ENCODE data around the gene HOXD3. TPM values are rescaled to one million over a fixed set of nuclear protein-coding genes. Genes with fewer than 3 reads are reported as not detected.

The HOXD3 gene
- polyA plus RNA-seq, 1 donor (not counting 4 experiments of a cell fraction or from before 2014, with no cell fraction given), result not detected

GRCh38 chr2:176128172-176128981 lies 28.7 kb upstream of the HOXD3 start:
- DNase-seq (ENCODE audit: low read depth, low spot score) (no peak), FAIRE-seq (no peak)
- no peaks in the 10 kb centered on the region for H3K4me1 ChIP-seq (ENCODE audit: control insufficient read depth, extremely low read depth, insufficient read depth, low read length)
- H3K79me2 ChIP-seq (ENCODE audit: control insufficient read depth, insufficient read depth, low read length), result no peaks in the 10 kb centered on the region
- no peaks in the 10 kb centered on the region for H3K9me3 ChIP-seq (ENCODE audit: control insufficient read depth, low read depth, low read length)
- dilution Hi-C loops (cut with MboI; ENCODE audit: extremely low pct_ligation_motif_present, low sequenced_read_pairs), result no loop called here
- TF ChIP-seq EZH2 (IDR thresholded peaks at IDR 0.05; ENCODE audit: low read length) (peak; percentile 77), CTCF (optimal IDR thresholded peaks at IDR 0.05 in 1 of 3, IDR thresholded peaks at IDR 0.05 in 1 of 3, conservative IDR thresholded peaks at IDR 0.05 in 1 of 3; ENCODE audit: extremely low read depth in 1 of 3, insufficient read depth in 2 of 3, low read length in 3 of 3) (no peak)
- no peaks in the 10 kb centered on the region for H3K36me3 ChIP-seq (ENCODE audit: control insufficient read depth in 2 of 2, extremely low read depth in 1 of 2, insufficient read depth in 2 of 2, low read length in 2 of 2)
- no peak overlapping the region for H3K4me2 ChIP-seq (ENCODE audit: control insufficient read depth, extremely low read depth, insufficient read depth, low read depth, low read length)
- H3K27me3 ChIP-seq (ENCODE audit: control insufficient read depth, extremely low read depth, insufficient read depth, low read length), result peaks cover 94% of the 10 kb centered on the region
- no peak overlapping the region for H3K27ac ChIP-seq (ENCODE audit: control insufficient read depth, insufficient read depth, low read length)
- no peaks in the 10 kb centered on the region for H3K9me1 ChIP-seq (ENCODE audit: control insufficient read depth, extremely low read depth, insufficient read depth, low read length)
- no peak overlapping the region for H2AFZ ChIP-seq (ENCODE audit: control insufficient read depth, low read length)
- H3K4me3 ChIP-seq (ENCODE audit: control insufficient read depth in 2 of 3, extremely low read depth in 1 of 3, insufficient read depth in 2 of 3, low read depth in 1 of 3, low read length in 3 of 3), result no peak overlapping the region
- no peaks in the 10 kb centered on the region for H4K20me1 ChIP-seq (ENCODE audit: control insufficient read depth, extremely low read depth, insufficient read depth, low read length)
- no peak overlapping the region for H3K9ac ChIP-seq (ENCODE audit: control insufficient read depth, extremely low read depth, insufficient read depth, low read length)

- H3K4me3 ChIP-seq (ENCODE audit: control insufficient read depth in 2 of 3, extremely low read depth in 1 of 3, insufficient read depth in 2 of 3, low read depth in 1 of 3, low read length in 3 of 3), result peak within 1 kb of the TSS in 2 of 3 experiments; percentile 6 to 27
- H4K20me1 ChIP-seq (ENCODE audit: control insufficient read depth, extremely low read depth, insufficient read depth, low read length), result no peaks in the 10 kb centered on the region
- TF ChIP-seq CTCF (optimal IDR thresholded peaks at IDR 0.05 in 1 of 3, IDR thresholded peaks at IDR 0.05 in 1 of 3, conservative IDR thresholded peaks at IDR 0.05 in 1 of 3; ENCODE audit: extremely low read depth in 1 of 3, insufficient read depth in 2 of 3, low read length in 3 of 3) (no peak), EZH2 (IDR thresholded peaks at IDR 0.05; ENCODE audit: low read length) (peak; percentile 43)
- H3K4me2 ChIP-seq (ENCODE audit: control insufficient read depth, extremely low read depth, insufficient read depth, low read depth, low read length), result peak within 1 kb of the TSS; percentile 46
- H3K9me1 ChIP-seq (ENCODE audit: control insufficient read depth, extremely low read depth, insufficient read depth, low read length), result no peaks in the 10 kb centered on the region
- dilution Hi-C loops (cut with MboI; ENCODE audit: extremely low pct_ligation_motif_present, low sequenced_read_pairs), result no loop called here
- H3K4me1 ChIP-seq (ENCODE audit: control insufficient read depth, extremely low read depth, insufficient read depth, low read length), result no peaks in the 10 kb centered on the region
- H3K9ac ChIP-seq (ENCODE audit: control insufficient read depth, extremely low read depth, insufficient read depth, low read length), result no peak within 1 kb of the TSS
- peaks cover 93% of the 10 kb centered on the region for H3K27me3 ChIP-seq (ENCODE audit: control insufficient read depth, extremely low read depth, insufficient read depth, low read length)
- no peaks in the 10 kb centered on the region for H3K79me2 ChIP-seq (ENCODE audit: control insufficient read depth, insufficient read depth, low read length)
- H3K9me3 ChIP-seq (ENCODE audit: control insufficient read depth, low read depth, low read length), result no peaks in the 10 kb centered on the region
- no peak for DNase-seq (ENCODE audit: low read depth, low spot score)
- no peak for FAIRE-seq
- no peaks in the 10 kb centered on the region for H3K36me3 ChIP-seq (ENCODE audit: control insufficient read depth in 2 of 2, extremely low read depth in 1 of 2, insufficient read depth in 2 of 2, low read length in 2 of 2)
- no peak within 1 kb of the TSS for H2AFZ ChIP-seq (ENCODE audit: control insufficient read depth, low read length)
- H3K27ac ChIP-seq (ENCODE audit: control insufficient read depth, insufficient read depth, low read length), result no peak within 1 kb of the TSS
Measured at GRCh38 chr2:176128982-176129796, 27.9 kb upstream of the HOXD3 start, which contains the start of gene HOXD8. Gene HOXD8 (plus strand): TSS chr2:176129705. CDS start chr2:176130367, 662 bp downstream.

Measured in keratinocyte (primary cell).